ENCODE data around the gene PTGS1.

PTGS1 gene

DNA sequence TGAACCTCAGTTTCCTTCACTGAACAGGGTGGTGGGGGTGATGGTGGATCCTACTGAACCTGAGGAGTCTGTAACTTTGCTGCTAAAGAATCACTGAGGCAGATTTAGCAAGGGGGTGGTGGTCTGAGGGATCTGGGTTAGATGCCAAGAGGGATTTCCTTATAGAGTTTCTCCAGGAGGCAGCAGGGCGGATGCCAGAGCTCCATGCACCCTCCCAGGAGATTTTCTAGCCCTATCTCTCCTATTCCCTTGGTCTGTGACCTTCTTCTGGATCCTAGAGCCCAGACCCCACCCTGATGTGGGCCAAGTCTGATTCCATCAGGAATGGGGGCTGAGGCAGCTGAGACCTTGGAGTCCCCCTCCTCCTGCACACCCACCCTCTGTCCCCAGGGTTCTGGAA lies 6.0 kb downstream of the PTGS1 start:
- no peak for DNase-seq

- DNase-seq: no peak
These were observed 6.7 kb downstream of the PTGS1 start for GRCh38 chr9:122377241-122378164.

GRCh38 chr9:122378236-122378635 lies 7.4 kb downstream of the PTGS1 start:
- DNase-seq: no peak

DNA sequence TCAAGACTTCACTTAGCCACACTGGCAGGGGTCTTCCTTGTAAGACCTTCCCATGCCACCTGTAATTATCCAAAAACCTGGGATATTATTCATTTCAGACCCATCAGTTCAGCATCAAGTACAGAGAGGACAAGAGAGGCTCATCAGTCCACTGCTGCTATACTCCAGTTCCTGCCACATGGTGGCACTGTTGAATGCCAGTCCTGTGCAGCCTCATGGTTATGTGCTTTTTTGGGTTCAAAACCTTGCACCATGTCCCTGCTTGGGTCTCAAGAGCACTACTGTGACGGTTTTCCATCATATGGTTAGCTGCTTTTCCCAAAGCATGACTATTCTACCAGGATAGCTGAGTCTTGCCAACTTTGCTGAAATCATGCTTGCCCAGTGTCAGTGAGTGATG lies 8.5 kb downstream of the PTGS1 start:
- DNase-seq: no peak

DNA sequence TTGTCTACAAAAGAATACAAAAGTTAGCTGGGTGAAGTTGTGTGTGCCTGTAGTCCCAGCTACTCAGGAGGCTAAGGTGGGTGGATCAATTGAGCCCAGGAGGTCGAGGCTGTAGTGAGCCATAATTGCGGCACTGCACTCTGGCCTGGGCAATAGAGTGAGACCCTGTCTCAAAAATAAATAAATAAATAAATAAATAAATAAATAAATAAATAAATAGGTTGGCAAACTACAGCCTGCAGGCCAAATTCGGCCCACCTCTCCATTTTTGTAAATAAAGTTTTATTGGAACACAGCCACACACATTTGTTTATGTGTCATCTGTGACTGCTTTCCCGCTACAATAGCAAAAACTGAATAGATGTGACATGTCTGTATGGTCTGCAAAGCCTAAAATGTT lies 9.5 kb downstream of the PTGS1 start:
- DNase-seq: no peak

DNA sequence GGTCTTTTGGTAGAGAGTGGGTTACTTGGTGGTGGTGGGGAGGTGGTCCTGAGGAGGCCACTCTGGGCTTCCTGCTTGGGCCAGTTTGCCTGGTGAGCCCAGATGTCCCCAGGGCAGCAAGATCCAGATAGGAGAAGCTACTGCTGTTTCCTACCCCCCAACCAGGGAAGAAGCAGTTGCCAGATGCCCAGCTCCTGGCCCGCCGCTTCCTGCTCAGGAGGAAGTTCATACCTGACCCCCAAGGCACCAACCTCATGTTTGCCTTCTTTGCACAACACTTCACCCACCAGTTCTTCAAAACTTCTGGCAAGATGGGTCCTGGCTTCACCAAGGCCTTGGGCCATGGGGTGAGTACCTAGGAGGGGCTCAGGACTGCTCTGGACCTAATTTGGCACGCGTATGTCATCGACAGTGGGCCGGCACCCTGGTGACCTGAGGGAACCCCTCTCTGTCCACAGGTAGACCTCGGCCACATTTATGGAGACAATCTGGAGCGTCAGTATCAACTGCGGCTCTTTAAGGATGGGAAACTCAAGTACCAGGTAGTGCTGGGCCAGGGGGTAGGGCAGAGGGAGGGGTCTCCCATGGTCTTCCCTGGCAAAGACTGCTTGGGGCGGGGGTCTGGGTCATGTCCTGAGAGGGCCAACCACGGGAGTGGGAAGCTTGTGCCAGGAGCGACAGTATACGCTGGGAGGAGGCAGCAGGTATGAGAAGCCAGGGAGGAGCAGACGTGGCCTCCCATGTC lies 10.6 kb downstream of the PTGS1 start:
- no peak for DNase-seq

DNA sequence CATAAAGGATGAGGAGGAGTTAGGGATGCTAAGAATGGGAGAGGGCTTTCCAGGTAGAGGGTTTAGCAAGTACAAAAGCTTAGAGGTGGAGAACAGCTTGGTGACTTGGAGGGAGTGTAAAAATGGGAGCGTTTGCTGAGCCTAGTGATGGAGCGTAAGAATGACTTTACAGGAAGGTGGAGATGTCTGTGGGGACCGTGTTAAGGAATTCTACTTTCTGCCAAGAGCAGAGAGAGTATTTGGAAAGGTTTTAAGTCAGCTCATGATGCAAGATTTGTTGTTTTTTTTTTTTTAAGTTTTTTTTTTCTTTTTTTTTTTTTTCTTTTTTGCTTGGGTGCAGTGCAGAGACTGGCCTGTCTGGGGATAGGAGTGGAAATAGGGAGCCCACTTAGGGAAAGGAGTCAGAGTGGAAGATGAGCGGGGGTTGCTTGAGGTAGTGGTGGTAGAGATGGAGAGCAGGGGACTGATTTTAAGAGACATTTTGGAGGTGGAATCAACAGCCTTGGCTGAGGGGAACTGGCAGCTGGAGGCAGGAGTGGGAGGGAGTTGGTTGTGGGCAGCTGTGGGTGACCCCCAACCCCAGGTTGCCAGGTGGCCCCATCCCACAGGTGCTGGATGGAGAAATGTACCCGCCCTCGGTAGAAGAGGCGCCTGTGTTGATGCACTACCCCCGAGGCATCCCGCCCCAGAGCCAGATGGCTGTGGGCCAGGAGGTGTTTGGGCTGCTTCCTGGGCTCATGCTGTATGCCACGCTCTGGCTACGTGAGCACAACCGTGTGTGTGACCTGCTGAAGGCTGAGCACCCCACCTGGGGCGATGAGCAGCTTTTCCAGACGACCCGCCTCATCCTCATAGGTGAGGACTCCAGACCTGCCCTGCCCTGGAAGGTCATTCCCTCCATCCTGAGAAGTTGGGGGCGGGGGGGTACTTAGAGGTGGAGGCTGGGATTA lies 12.4 kb downstream of the PTGS1 start:
- DNase-seq: no peak

DNA sequence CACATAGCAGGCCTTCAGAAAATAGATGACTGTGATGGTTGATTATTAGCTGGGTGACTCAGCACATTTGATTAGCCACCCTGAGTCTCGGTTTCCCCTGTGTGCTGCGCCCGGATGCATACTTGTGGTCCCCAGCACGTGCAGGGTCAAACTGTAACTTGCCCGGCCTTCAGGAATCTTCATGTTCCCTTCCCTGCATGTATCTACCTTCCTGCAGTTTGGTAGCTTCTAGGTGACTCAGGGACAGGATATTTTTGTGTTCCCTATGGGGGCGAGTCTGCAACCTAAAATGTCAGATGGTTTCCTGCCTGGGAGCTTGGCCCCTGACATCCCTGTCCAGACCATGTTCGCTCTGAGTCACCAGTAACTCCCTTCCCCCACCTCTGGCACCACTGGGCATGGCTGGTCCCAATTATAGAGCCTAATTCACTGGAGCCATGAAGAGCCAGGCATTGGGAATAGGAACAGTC lies 13.2 kb downstream of the PTGS1 start:
- DNase-seq: no peak

- no peak for DNase-seq
These were observed 15.6 kb downstream of the PTGS1 start for GRCh38 chr9:122386311-122386872.

- DNase-seq: no peak
These were observed 16.7 kb downstream of the PTGS1 start for GRCh38 chr9:122387536-122387935.

- DNase-seq: no peak
These were observed 18.4 kb downstream of the PTGS1 start for GRCh38 chr9:122389195-122389594.

GRCh38 chr9:122389799-122390481 lies 19.1 kb downstream of the PTGS1 start:
- DNase-seq: no peak

GRCh38 chr9:122392284-122392683 lies 21.5 kb downstream of the PTGS1 start:
- DNase-seq: no peak

- no peak for DNase-seq
These were observed 21.9 kb downstream of the PTGS1 start for GRCh38 chr9:122392714-122393113.

- DNase-seq: no peak
These were observed 22.6 kb downstream of the PTGS1 start for GRCh38 chr9:122393284-122393983.

GRCh38 chr9:122394265-122395125 lies 23.7 kb downstream of the PTGS1 start:
- DNase-seq: no peak

GRCh38 chr9:122396614-122397148 lies 25.9 kb downstream of the PTGS1 start:
- DNase-seq: no peak

- no peak for DNase-seq
These were observed 26.9 kb downstream of the PTGS1 start for GRCh38 chr9:122397749-122398148.

DNA sequence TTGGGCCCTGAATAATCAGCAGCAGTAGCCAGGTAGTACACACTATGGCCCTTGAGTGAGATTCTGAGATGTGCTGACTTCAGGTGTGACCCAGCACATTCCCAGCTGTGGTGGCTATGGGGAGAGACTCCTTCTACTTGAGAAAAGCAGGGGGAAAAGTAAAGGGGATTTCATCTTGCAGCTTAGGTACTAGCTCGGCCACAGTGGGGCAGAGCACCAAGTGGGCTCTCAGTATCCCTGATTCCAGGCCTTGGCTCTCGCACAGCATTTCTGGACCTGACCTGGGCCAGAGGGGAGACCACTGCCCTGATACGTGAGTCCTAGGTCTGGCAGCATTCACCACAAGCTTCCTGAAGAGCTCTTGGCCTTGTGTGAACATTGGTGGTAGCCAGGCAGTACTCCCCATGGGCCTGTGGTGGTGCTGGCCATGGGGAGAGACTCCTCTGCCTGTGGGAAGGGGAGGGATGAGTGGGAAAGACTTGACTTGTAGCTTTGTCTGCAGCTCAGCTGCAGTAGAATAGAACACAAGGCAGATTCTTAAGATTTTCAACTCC lies 27.6 kb downstream of the PTGS1 start:
- DNase-seq: no peak

Data from T-helper 9 cell (primary cell).